GM12864 (cell line): ENCODE measurements around the gene EFCC1.

Experiments
- DNase-seq: peaks from one replicate; pipeline ENCODE4 v3.0.0-alpha.2; 2011; ENCODE audit warnings: low read depth
- H3K4me3 ChIP-seq: 2 replicates; pipeline ENCODE4 v1.5.1; 2011; ENCODE audit warnings: mild to moderate bottlenecking, low read depth, low read length, control low read depth
- TF ChIP-seq, protein P1 (sequence below): IDR thresholded peaks from 2 replicates; pipeline ENCODE4 v1.5.1; 2011; ENCODE audit warnings: low read depth, mild to moderate bottlenecking, moderate library complexity, low read length, control low read depth, inconsistent platforms; ENCODE audit errors: missing control alignments

EFCC1 gene

DNA sequence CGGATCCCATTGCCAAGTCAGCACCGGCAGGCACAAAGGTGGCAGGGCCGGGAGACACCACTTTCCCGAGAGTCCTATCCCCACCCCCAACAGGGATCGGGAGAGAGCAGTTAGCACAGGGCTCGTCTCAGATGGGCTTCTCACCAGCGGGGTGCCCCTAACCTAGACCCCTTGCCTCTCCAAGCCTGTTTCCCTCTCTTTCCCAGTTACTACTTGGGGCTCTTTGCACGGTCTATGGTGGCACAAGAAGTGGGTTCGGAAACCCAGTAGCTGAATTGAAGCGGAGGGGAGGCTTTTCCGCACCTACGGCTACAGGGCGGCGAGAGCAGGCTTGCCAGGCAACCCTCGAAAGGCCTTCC lies 383 bp upstream of the EFCC1 start:
- no peak for DNase-seq
- no peak overlapping the region for H3K4me3 ChIP-seq
- TF ChIP-seq, protein P1, sequence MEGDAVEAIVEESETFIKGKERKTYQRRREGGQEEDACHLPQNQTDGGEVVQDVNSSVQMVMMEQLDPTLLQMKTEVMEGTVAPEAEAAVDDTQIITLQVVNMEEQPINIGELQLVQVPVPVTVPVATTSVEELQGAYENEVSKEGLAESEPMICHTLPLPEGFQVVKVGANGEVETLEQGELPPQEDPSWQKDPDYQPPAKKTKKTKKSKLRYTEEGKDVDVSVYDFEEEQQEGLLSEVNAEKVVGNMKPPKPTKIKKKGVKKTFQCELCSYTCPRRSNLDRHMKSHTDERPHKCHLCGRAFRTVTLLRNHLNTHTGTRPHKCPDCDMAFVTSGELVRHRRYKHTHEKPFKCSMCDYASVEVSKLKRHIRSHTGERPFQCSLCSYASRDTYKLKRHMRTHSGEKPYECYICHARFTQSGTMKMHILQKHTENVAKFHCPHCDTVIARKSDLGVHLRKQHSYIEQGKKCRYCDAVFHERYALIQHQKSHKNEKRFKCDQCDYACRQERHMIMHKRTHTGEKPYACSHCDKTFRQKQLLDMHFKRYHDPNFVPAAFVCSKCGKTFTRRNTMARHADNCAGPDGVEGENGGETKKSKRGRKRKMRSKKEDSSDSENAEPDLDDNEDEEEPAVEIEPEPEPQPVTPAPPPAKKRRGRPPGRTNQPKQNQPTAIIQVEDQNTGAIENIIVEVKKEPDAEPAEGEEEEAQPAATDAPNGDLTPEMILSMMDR, result no peak

DNA sequence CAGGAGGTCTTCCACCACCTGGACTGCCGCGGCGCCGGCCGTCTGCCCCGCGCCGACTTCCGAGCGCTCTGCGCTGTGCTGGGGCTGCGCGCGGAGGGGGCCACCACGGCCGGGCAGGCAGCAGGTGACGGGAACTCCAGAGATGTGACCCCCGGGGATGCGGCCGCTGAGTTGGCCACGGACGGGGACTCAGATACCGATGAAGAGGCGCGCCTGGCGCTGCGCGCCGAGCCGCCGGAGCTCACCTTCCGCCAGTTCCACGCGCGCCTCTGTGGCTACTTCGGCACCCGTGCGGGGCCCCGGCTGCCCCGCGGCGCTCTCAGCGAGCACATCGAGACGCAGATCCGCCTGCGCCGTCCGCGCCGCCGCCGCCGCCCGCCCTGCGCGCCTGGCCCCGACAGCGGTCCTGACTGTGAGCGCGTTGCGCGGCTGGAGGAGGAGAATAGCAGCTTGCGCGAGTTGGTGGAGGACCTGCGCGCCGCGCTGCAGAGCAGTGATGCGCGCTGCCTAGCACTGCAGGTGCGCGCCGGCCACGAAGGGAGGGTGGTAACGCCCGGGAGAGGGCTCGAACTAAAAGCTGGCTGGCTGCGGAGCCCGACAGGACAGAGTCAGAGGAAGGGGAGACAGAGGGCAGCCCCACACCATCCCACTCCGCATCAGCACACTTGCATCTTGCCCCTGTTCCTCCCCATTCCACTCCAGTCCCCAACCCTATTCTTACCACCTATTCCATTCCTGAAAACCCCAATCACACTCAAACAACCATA lies 885 bp downstream of the EFCC1 start:
- TF ChIP-seq, protein P1, result no peak
- DNase-seq, result no peak
- H3K4me3 ChIP-seq, result no peak overlapping the region

DNA sequence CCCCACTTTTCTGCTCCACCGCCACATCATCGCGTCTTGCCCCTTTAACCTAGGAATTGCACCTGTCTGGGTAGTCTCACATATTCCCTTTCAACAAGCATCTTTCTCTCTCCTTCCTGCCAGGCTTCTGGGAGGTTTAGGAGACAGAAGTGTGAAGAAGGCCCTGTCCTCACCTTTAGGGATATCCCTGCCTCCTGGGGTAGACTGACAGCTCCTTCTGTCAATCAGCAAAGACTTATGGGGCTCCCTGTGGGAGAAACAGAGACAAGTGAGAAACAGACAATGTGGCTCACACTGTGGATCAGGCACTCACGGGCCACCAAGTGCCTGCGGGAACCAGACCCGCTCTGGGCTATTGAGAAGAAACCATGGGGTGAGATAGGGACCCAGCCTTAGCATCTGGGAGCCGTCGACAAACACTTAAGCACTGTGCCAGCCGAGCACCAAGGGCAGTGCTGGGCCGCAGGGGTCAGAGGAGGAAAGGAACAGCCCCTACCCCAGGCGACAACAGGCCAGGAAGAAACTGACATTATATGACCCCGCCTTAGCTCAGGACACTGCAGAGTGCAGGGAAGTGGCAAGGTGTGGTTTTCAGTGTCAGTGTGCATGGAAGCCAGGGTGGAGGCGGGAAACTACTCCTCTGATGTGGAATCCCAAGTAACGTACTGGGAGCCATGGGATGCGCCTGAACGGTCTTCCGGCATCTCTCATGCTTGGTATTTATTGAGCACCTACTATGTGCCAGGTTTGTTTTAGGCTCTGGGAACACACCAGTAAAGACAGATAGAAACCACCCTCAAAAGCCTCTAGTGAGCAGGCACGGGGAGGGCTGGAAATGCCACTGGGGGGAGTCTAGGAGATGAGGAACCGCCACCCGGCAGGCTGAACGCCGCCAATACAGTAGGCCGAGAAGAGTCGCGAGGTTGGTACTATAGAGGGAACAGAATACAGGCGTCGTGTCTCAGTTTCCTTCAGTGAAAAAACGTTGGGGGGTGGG lies 1.8 kb downstream of the EFCC1 start:
- TF ChIP-seq, protein P1, result no peak
- H3K4me3 ChIP-seq, result no peak overlapping the region
- no peak for DNase-seq

DNA sequence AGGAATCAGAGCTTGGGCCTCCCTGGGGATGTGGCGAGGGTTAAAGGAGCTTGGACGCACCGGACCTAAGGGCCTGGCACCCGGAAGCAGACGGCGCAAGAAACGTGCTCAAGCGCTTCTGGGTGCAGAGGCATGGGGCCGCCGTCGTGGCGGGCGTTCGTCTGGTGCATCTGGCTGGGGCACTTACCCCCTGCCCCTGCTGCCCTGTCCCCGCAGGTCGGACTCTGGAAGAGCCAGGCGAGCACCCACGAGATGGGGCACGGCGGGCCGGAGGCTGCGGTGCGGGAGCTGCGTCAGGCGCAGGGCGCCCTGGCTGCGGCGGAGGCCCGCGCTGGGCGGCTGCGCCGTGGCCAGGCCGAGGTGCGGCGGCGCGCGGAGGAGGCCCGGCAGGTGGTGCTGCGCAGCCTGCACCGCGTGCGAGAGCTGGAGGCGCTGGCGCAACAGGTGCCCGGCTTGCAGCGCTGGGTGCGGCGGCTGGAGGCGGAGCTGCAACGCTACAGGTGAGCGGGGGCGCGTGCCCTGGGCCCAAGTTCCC lies 2.5 kb downstream of the EFCC1 start:
- H3K4me3 ChIP-seq, result no peak overlapping the region; the same call in 1 of the 2 replicates
- no peak for DNase-seq
- TF ChIP-seq, protein P1, result no peak

DNA sequence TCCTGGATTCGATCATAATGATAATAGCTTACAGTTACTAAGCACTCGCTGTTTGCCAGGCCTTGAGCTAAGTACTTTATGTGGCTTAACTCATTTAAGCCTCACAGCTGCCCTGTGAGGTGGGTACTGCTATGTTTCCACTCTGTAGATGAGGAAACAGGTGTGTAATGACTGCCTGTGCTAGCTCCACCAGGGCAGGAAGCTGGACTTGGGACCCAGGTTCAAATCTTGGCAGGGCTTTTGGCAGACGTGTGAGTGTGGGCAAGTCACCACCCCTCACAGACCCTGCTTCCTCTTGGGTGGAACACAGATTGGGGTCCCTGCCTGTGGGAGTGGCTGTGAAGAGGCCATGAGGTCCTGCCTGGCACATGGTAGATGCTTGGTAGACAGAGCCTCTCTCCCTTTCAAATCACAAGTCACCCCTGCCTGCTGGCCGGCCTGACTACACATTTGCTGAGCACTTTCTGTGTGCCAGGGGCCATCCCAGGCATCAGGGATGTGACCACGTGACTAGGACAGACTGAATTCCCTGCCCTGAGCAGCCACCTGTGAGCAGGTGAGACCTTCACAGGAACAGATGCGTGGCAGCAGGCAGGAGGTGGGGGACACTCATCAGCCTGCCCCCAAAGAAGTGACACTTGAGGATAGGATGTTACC lies 3.7 kb downstream of the EFCC1 start:
- H3K4me3 ChIP-seq, result no peak overlapping the region
- TF ChIP-seq, protein P1, result no peak
- no peak for DNase-seq

DNA sequence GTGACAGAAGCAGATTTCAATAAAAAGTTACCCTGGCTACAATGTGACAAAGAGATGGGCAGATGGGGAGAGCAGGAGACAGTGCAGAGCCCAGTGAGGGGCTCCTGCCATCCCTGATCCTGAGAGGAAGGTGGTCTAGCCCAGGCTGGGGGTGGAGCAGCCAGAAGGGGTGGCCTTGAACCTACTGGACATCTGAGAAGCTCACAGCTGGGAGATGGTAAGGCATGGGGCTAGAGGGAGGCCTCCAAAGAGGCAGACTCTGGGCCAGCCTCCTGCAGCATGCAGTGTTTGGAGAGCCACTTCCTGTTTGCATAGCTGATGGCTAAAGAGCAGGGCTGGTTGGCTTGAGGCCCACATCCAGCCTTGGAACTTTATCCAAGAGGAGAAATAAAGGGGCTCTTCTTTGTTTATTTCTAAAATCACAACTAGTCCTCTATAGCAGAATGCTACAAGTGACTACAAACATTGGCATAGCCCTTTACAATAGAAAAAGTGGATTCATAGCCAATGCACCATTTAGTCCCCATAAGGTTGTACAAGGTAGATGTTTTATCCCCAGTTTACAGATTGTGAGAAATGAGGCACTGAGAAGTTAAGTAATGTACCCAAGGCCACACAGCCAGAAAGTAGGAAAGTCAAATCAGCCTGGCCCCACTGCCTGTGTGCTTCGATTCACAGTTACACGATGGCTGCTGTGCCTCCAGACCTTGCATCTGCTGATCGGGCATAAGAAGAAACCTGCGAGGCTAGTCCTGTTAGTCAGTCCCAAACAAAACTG lies 4.6 kb downstream of the EFCC1 start:
- no peak overlapping the region for H3K4me3 ChIP-seq
- TF ChIP-seq, protein P1, result no peak
- no peak for DNase-seq
